GM21381 (cell line): Measurements from ENCODE around the gene SUCNR1.
"Not testable (repeated sequence)": the region's sequence is repeated elsewhere in the genome, so short reads cannot be mapped to it uniquely, and the experiment has no call there.

Source experiments
- ATAC-seq: cut with Tn5 transposase; IDR thresholded peaks from one replicate; pipeline ENCODE4 v1.9.1; 2021; ENCODE audit warnings: mild to moderate bottlenecking, moderate library complexity; ENCODE audit not compliant: unreplicated experiment

Gene SUCNR1, protein sequence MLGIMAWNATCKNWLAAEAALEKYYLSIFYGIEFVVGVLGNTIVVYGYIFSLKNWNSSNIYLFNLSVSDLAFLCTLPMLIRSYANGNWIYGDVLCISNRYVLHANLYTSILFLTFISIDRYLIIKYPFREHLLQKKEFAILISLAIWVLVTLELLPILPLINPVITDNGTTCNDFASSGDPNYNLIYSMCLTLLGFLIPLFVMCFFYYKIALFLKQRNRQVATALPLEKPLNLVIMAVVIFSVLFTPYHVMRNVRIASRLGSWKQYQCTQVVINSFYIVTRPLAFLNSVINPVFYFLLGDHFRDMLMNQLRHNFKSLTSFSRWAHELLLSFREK

DNA sequence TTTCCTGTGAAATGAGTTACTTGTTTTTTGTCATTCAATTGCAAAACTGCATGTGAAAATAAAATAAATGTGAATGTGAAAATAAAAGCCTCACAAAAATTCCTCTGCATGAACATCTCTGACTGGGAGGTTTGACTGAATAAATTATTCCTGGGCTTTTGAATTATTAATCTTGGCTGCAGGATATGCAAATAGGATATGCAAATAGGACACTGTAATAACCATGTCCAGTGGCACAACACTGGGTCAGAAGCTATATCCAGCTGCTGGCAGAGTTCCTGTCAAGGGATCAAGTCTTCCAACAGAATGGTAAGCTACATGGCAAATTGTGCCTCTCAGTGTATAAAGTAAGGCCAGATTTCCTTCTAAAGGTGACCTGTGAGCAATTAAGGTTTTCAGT is at the start of gene SUCNR1:
Gene SUCNR1 (plus strand): TSS at position 246 of the 400 bp plus-strand sequence. CDS start 6,250 bp downstream, outside the sequence.
- no peak for ATAC-seq

DNA sequence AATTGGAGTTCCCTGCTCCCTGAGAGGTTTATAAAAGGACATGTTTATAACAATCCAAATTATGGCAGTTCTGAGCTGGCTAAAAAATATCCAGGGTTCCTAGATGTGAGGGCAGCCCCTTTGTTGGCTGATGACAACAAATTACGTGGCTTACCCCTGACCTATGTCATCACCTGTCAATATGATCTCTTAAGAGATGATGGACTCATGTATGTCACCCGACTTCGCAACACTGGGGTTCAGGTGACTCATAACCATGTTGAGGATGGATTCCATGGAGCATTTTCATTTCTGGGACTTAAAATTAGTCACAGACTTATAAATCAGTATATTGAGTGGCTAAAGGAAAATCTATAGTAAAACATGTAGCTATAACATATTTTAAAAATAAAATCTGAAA is 45.6 kb upstream of the SUCNR1 start:
- ATAC-seq, result no peak

DNA sequence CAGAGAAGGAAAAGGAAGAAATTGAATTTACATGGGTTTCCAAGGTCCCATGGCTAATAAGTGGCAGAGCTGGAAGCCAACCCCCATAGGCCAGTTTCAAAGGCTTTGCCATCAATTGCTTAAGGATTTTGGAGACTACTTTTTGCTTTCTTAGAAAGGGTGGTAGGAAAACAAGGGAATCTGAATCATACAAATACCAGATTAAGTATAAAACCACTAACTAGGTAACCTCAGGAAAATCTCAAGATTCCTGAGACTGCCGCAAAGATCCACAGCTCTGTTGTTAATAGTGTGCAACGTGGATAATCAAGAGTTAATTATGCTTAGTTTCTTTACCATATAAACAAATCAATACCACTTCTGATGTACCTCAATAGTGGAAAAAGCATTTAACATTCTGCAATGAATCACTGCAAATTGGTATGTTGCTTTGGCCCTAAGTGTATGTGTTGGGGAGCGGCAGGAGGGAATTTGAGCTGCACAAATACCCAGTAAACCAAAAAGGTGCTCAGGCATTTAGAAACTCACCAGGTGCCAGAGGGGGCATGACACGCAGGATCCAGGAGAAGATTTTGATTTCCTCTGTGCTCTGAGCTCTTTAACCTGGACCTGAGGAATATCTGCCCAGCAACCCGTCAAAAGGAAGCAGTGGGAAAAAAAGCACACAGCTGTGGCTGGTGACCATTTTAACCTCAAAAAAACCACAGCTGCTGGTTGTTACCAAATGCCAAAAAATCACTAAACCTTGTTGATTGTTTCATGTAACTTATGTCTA is 37.5 kb upstream of the SUCNR1 start:
- ATAC-seq, result no peak

DNA sequence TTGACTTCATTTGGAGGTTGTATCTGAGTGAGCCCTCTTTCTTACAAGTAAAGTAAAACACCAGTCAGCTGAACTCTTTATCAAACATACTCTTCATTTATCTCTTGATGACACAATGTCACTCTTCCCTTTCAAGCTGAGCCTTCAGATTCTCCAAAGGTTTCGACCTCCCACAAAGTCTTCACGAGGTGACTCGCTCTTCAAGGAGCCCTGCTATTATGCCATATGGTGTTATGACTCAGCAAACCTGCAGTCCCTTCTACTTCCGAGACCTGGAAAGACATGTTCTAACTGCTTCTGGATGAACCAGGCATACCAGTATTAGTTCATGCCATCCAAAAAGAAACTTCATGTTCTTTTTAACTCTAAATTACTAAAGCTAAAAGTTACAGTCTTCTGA is 36.4 kb upstream of the SUCNR1 start:
- ATAC-seq, result no peak

DNA sequence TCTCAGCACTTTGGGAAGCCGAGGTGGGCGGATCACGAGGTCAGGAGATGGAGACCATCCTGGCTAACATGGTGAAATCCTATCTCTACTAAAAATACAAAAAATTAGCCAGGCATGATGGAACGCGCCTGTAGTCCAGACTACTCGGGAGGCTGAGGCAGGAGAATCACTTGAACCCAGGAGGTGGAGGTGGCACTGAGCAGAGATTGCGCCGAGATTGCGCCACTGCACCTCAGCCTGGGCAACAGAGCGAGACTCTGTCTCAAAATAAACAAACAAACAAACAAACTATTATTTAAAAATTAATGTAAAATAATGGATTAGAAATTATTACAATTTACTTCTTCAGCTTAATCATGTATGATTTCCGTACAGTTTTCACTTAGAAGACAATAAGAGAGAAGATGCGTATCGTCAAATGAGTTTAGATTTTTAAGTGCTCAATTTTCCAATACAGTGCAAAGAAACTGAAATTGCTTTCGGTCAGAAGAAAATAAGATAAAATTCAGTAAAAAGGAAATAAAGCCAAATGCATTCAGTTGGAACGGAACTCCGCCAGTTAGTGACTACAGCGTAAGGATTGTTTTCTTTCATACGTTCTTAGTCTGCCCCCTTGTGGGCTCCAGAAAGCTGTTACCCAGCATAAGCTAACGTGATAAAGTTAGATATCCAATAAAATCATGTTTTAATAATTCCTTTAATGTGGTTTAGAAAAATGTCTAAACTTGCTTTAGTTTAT is 34.7 kb upstream of the SUCNR1 start:
- peak; percentile 69 for ATAC-seq

DNA sequence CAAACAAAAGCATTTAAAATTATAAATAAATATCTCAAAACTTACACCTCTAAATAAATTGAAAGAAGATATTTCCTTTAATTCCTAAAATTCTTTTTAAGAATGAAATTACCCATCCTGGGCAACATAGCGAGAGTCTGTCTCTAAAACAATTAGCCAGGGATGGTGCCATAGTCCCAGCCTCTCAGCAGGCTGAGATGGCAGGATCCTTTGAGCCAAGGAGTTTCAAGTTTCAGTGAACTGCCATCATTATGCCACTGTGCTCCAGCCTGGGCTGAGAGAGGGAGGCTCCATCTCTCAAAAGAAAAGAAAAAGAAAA is 34.2 kb upstream of the SUCNR1 start:
- ATAC-seq, result no peak

DNA sequence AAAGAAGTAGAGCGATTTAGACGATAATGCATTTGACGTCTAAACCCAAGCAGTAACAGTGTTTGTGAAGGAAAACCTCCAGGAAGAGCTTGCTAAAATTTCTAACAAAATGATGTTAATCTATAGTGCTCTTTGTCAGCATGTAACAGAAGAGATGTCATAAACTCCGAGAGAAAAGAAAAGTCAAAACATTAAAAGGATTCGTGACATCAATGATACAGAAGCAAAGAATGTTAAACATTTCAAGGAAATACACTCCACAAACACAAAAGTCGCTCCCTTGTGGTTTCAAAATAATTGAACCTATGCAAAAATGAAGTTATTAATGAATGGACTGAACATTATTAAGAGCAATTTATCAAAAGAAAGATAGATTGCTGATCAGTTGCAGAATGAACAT is 31.6 kb upstream of the SUCNR1 start:
- ATAC-seq, result no peak

DNA sequence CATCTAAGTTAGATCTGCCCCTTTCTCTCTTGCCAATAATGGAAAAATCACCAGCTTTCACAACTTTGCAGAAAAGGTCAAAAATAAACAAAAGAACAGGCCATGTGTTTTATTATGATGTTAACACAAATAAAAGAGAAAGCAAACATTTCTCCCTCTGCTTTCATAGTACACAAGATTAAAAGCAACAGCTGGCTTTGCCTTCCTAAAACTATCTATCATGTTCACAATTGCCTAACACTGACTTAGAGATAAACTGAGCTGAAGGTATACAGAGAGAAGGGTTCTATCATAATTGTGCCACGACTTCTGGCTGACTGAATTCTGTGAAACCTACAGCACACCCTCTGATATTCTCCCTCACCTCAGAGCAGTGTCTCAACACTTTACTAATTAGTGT is 30.2 kb upstream of the SUCNR1 start:
- ATAC-seq, result no peak

DNA sequence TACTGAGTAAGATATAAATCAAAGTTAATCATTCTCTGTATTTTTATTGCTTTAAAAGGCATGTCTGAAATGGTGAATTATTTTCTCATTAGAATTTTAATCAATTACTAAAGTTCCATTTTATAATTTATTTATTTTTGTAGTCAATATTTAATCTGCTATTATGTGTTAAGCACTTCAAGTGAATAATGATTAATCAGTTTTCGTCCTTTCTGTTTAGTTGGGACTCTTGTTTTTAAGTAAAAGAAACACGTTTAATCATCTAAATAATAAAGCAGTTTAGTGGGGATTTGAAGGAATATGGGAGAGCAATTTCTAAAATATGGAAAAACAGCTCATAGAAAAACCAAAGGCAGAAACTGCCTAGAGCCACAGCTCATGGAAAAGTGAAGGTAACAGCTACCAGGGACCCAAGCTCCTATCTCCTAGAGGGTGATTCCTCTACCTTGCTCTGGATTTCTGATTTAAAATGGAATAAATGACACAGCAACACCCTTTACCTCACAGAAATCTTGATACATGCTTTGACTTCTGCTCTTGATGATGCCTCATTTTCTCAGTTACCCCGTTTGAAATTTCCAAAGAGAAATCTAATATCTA is 28.0 kb upstream of the SUCNR1 start:
- ATAC-seq, result no peak

DNA sequence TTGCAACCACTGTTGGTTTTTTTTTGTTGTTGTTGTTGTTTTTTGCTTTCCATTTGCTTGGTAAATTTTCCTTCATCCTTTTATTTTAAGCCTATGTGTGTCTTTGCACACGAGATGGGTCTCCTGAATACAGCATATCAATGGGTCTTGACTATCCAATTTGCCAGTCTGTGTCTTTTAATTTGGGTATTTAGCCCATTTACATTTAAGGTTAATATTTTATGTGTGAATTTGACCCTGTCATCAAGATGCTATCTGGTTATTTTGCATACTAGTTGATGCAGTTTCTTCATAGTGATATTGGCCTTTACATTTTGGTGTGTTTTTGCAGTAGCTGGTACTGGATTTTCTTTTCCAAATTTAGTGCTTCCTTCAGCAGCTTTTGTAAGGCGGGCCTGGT is 23.4 kb upstream of the SUCNR1 start:
- not testable (repeated sequence) for ATAC-seq

DNA sequence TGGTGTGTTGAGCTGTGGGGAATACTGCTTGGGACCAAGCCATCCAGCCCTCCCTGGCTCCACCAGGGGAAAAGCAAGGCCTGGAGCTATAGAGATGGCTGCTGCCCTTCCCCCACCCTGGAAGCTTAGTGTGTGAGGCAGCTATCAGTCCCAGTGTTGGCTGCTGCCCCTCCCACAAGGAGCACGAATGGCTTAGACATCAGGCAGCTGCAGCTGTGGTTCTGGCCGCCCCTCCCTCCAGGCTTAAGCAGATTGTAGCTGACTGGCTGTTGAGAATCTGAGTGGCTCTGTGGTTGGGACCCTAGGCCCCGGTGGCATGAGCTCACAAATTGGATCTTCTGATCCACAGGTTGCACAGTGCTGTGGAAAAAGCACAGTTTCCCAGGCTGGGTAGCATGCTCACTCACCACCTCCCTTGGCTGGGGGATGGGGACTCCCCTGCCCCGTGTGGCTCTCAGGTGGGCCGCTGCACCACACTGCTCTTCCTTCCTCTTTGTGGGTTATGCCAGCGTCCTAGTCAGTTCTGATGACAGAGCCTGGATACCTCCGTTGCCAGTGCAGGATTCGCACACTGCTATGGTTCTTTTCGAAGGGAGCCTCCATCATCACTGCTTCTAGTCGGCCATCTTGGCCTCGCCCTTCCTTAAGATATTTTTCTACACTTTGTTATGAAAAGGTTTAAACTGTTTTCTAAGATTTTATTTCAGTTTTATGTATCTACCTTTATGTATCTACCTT is 21.2 kb upstream of the SUCNR1 start:
- ATAC-seq, result no peak

DNA sequence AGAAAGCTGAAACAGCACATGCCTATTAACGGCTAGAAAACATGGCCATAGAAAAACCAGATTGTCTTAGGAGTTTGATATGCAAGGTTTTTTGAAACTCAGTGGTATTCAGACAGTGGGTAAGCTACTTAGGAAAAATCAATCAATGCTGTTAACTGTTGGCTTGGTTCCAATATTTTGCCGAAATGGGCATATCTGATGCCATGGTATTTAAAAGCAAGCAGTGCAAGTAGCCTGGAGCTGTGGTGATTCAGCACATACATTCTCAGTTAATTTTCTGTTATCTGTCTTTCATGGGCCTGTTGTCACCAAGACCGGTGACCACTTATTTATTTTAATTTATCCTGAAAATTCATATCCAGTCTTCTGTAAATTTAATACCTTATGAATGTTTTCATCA is 17.3 kb upstream of the SUCNR1 start:
- no peak for ATAC-seq

DNA sequence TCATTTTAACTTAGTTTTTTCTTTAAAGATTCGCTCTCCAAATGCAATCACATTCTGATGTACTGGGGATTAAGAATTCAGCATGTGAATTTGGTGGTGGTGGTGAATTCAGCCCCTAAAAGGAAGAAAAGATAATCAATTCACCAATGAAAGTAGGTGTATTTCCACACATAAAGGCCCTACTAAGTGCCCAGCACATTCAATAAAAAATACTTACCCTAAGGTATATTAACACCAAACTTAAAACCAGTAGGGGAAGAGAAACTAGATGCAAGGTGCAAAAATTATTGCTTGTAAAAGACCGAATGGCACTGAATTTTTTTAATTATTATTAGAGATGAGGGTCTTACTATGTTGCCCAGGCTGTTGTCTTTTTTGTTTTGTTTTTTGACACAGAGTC is 16.8 kb upstream of the SUCNR1 start:
- no peak for ATAC-seq

DNA sequence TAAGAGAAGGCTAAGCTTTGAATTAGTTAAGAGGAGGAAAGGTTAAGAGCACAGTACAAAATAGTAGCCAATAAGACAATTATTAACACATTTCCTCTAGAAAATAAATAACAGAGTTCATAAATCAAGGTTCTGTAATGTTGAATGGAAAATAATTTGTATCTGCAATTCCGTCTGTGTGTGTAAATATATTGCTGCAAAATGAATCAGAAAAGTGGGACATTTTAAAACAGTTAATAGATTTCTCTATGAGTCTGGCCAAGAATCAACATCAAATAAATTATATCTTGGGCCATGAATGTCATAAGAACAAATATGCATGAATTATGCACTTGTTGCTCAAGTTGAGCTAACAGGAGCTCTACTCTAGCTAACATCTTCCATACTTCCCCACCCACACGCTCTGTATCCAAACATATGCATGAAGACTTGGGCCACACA is 14.2 kb upstream of the SUCNR1 start:
- ATAC-seq, result no peak

DNA sequence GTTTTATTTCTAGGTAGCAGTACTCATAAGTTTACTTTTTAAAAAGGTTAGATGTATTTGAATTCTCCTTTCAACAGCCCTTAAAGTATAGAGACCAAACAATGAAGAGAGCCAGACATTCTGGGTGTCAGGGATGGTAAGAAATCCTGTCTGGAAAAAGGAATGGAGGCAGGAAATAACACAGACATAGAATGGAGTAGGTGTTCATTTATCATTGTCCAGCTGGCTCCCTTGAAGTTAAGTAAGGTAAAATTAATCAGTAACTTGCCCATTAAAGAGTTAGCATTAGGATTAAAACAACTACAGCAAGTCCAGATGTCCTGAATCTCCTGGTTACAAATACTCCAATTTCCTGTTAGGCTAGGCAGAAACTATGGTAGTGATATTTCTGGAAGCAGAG is 13.5 kb upstream of the SUCNR1 start:
- no peak for ATAC-seq

DNA sequence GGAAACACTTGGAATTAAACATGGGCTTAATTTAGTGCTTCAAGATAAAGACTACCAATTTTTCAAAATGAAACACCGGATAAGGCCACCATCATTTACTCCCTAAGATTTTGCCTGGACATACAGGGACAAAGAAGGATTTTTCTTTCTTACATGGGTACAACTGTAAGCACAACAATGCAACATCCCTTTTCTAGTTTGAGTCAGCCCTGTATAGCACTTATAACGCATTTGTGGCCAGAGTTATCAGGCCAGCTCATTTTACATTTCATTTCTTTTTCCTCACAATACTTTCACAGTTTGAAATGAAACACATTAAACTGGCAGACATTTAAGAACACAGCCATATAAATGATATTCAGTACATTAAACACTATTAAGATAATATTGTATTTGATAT is 9.8 kb upstream of the SUCNR1 start:
- ATAC-seq, result no peak

DNA sequence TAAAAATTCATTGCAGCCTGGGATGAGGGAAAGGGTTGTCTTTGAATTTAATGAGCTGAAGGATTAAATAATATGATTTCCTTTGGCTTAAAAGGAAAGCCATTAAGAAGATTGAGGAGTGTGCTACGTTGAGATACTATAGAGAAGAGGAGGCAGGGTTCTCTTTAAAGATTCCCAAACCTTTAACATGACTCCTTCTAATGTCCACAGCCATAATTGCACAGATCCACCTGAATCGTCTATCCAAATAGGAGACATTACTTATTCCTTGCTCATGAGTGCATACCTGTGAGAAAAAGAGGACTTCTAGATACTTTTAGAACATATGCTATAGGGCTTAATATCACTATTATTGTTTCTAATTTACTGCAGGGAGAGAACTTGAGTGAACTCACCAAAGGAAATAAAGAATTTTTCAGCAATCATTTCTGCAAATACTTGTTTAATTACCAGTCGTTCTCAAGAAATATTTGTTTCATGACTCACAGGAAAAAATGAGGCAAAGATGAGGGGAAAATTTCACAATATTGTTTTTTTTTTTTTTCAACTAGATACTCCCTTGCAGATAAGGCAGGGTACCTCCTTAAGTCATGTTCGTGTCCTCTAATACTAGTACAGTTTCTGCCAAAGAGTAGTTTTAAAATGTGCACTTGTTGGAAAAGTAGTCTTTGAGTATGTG is 8.9 kb upstream of the SUCNR1 start:
- ATAC-seq, result no peak

DNA sequence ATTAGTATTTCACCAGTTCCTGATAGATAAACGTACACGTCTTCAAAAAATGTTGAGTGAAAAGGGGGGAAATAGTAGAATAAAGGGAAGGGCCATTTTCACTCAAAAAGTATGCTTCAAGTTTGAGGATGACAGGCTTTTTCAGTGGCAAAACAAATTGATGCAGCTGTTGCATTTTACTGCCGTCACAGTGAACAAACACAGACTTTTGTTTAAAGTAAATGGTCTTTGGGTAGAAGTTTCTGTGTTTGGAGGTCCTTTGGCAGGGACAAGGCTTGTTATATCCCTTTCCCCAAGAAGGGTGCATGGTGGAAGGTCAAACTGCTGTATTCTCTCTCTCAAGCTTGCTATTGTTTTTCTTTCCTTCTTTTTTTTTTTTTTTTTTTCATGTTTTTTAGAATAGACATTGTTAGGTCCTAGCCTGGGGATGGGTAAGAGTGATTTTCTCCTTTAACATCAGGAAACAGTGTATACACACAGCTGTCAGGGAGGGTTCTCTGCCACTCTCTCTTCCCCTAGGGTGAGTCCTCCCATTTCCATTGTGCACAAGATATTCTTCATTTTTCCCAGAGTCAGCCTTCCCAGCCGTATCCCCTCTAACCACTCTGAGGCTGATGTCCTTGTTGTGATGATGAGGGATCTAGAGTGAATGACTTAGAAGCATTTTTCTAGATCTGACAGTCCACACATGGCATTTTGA is 6.6 kb upstream of the SUCNR1 start:
- ATAC-seq, result no peak

DNA sequence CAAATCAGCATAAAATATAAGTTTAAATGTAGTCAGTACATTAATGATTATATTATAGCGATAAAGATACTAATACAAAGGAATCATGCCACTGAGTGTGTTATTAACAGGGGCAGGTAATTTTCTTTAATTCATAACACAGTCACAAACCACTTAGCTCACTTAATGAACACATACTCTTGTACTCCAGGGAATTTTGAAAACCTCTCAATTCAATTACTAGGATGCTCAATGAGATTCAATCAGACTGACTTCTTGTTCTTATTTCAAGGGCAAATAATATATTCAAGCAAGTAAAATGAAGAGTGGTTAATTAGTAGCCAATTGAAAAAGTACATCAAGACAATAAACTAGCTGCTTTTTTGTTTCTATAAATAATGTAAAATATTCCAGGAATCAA is 5.8 kb upstream of the SUCNR1 start:
- no peak for ATAC-seq

DNA sequence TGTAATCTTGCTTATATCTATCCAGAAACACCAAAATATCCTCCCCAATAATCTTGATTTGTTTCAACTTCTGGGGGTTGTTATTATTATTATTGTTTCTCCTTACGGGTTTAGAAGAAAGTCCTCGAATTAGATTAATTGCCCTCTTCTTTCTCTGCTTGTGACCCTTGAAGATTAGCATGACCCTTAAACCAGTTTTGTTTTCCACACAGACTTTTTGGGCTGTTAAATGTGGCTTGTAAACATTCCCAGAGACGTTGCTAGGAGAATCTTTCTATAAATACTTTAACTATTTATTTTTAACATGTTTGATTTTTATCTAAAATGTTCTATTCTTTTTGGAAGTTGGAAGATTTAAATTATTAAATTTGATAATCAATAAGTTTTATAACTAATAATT is 4.3 kb upstream of the SUCNR1 start:
- ATAC-seq, result no peak
